Measurements from ENCODE around the gene COA7. TPM values are rescaled to one million over a fixed set of nuclear protein-coding genes. Genes with fewer than 3 reads are reported as not detected.

The COA7 gene
- total RNA-seq, 1 donor from 2014 or later = 7.6 TPM

DNA sequence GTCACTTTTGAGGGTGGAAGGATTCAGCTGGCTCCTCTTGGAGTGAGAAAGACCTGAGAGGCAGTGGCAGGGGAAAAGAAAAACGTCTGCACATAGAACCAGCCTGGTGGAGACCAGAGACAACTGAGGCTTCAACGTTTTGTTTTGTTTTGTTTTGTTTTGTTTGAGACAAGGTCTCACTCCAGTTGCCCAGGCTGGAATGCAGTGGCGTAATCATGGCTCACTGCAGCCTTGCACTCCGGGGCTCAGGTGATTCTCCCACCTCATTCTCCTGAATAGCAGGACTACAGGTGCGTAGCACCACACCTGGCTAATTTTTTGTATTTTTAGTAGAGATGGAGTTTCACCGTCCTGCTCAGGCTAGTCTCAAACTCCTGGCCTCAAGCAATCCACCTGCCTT, 52.9 kb downstream of the COA7 start:
- H3K27me3 ChIP-seq = no peaks in the 10 kb centered on the region
- no peak overlapping the region for H3K27ac ChIP-seq
- TF ChIP-seq, protein P1, sequence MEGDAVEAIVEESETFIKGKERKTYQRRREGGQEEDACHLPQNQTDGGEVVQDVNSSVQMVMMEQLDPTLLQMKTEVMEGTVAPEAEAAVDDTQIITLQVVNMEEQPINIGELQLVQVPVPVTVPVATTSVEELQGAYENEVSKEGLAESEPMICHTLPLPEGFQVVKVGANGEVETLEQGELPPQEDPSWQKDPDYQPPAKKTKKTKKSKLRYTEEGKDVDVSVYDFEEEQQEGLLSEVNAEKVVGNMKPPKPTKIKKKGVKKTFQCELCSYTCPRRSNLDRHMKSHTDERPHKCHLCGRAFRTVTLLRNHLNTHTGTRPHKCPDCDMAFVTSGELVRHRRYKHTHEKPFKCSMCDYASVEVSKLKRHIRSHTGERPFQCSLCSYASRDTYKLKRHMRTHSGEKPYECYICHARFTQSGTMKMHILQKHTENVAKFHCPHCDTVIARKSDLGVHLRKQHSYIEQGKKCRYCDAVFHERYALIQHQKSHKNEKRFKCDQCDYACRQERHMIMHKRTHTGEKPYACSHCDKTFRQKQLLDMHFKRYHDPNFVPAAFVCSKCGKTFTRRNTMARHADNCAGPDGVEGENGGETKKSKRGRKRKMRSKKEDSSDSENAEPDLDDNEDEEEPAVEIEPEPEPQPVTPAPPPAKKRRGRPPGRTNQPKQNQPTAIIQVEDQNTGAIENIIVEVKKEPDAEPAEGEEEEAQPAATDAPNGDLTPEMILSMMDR (IDR thresholded peaks at IDR 0.05) = no peak
- no peaks in the 10 kb centered on the region for H3K9me3 ChIP-seq
- intact Hi-C loops (cut with DNase I) = no loop called here
- H3K4me1 ChIP-seq = no peaks in the 10 kb centered on the region
- no peak for DNase-seq (ENCODE audit: low spot score in 2 of 2)
- H3K36me3 ChIP-seq = no peaks in the 10 kb centered on the region
- no peak overlapping the region for H3K4me3 ChIP-seq

DNA sequence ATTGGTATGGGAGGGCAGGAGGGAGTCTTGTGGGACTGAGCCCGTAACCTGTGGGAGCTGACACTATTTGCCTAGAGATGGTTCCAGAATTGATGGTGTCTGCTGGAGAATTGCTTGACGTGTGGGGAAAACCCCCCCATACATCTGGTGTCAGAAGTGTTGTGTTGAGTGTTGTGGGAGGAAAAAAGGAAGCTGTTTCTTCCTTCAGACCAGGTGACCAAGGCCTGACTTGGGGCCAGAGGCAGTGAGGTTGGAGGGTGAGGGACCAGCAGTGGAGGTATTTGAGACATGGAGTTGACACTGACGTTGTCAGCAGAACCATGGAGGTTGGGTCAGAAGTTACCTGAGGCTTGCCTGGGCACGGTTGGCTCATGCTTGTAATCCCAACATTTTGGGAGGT, 56.8 kb downstream of the COA7 start:
- Histone ChIP-seq H3K36me3 (no peaks in the 10 kb centered on the region), H3K27me3 (no peaks in the 10 kb centered on the region), H3K4me3 (no peak overlapping the region), H3K27ac (no peak overlapping the region), H3K4me1 (no peaks in the 10 kb centered on the region), H3K9me3 (no peaks in the 10 kb centered on the region)
- intact Hi-C loops (cut with DNase I) = no loop called here
- TF ChIP-seq, protein P1 (IDR thresholded peaks at IDR 0.05) = no peak
- DNase-seq (ENCODE audit: low spot score in 2 of 2) = no peak

DNA sequence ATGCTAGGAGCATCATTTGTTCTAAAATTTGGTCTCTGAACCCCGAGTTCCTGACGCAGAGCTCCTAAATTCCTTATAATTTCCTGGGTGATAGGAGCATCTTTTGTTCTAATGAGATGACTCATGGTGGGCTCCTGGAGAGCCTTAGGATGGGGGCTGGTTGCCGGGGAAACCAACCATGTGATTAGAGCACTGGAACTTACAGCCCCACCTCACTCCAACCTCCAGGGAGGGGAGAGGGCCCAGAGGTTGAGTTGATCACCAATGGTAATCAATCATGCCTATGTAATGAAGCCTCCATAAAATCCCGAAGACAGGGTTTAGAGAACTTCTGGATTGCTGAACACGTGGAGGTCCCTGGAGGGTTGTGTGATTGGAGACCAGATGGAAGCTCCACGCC, 57.5 kb downstream of the COA7 start:
- no peak for DNase-seq (ENCODE audit: low spot score in 2 of 2)
- TF ChIP-seq, protein P1 (IDR thresholded peaks at IDR 0.05) = no peak
- H3K4me3 ChIP-seq = no peak overlapping the region
- no peaks in the 10 kb centered on the region for H3K27me3 ChIP-seq
- H3K9me3 ChIP-seq = no peaks in the 10 kb centered on the region
- no peak overlapping the region for H3K27ac ChIP-seq
- no peaks in the 10 kb centered on the region for H3K4me1 ChIP-seq
- no peaks in the 10 kb centered on the region for H3K36me3 ChIP-seq
- intact Hi-C loops (cut with DNase I) = no loop called here

DNA sequence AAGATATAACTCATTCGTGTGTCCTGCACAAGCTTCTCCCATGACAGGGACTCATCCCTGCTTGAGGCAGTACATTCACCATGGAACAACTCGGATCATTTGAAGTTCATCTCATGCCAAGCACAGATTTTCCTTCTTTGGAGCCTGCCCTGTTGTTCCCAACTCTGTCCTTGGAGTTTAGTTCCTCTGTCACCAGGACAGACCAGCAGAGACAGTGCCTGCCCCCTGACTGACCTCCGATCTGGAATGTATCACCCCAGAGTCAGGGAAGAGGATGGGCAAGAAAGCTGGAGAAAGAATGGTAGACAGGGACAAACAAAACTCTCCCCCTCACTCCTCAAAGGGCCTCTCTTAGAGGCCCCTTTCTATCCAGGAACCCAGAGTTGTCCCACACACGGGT, 60.2 kb downstream of the COA7 start:
- no peak overlapping the region for H3K4me3 ChIP-seq
- intact Hi-C loops (cut with DNase I) = no loop called here
- H3K36me3 ChIP-seq = no peaks in the 10 kb centered on the region
- no peak for DNase-seq (ENCODE audit: low spot score in 2 of 2)
- H3K9me3 ChIP-seq = no peaks in the 10 kb centered on the region
- TF ChIP-seq, protein P1 (IDR thresholded peaks at IDR 0.05) = no peak
- no peaks in the 10 kb centered on the region for H3K27me3 ChIP-seq
- H3K4me1 ChIP-seq = peaks cover 0 to 4% of the 10 kb centered on the region in 2 donors
- no peak overlapping the region for H3K27ac ChIP-seq

DNA sequence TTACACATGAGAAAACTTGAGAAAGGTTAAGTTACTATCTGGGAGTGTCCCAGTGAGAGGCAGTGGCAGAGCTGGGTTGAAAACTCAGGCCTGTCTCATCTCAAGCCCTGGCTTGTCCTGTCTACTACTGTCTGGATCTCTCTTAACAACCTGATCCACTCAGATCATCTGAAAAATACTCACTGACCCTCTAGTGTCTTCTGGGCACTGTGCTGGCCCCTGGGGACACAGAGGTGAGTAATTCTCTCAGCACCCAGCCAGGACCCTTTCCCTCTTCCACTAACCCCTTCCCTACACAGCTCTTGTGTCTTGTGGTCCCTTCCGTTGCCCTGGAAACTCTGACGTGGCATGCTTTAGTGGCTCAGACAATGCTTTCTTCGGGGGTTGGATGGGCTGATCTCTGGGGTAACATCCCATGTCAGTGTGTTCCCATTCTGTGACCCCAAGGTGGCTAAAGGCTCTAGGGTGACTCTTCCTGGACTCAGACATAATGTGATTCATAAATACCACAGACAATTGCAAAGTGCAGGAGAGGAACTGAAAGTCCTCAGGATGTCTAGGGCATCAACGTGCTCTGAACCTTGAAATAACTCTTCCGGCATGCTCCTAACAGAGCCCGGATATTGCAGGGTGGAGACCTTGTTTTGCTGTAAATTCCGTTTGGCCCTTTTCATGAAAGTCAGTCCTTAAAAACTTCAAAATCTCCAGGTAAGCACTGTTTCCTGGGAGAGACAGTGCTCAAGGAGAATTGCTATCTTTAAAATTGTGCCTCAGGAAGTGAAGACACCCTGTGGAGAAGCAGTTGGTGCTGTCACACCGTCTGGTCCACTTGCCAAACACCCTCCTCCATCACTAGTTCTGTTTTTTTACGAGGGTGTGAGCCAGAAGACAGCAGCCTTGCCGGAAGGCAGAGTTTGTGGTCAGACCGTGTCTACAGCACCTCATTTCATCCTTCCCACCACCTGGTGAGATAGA, 61.1 kb downstream of the COA7 start:
- intact Hi-C loops (cut with DNase I) = no loop called here
- no peak overlapping the region for H3K4me3 ChIP-seq
- DNase-seq (ENCODE audit: low spot score in 2 of 2) = no peak
- no peak overlapping the region for H3K27ac ChIP-seq
- no peaks in the 10 kb centered on the region for H3K9me3 ChIP-seq
- no peaks in the 10 kb centered on the region for H3K36me3 ChIP-seq
- TF ChIP-seq, protein P1 (IDR thresholded peaks at IDR 0.05) = no peak
- H3K27me3 ChIP-seq = no peaks in the 10 kb centered on the region
- peaks cover 2 to 4% of the 10 kb centered on the region in 2 donors for H3K4me1 ChIP-seq

All from ascending aorta (tissue), 2 donors.